ENCODE results near the gene UBAC1. TPM values are rescaled to one million over a fixed set of nuclear protein-coding genes. Genes with fewer than 3 reads are reported as not detected.

Gene UBAC1
- total and polyA plus RNA-seq, 9 of the 15 experiments (the other 6 are each of a cell fraction or from before 2014, with no cell fraction given), result 94.0 to 399 (median 228) TPM

DNA sequence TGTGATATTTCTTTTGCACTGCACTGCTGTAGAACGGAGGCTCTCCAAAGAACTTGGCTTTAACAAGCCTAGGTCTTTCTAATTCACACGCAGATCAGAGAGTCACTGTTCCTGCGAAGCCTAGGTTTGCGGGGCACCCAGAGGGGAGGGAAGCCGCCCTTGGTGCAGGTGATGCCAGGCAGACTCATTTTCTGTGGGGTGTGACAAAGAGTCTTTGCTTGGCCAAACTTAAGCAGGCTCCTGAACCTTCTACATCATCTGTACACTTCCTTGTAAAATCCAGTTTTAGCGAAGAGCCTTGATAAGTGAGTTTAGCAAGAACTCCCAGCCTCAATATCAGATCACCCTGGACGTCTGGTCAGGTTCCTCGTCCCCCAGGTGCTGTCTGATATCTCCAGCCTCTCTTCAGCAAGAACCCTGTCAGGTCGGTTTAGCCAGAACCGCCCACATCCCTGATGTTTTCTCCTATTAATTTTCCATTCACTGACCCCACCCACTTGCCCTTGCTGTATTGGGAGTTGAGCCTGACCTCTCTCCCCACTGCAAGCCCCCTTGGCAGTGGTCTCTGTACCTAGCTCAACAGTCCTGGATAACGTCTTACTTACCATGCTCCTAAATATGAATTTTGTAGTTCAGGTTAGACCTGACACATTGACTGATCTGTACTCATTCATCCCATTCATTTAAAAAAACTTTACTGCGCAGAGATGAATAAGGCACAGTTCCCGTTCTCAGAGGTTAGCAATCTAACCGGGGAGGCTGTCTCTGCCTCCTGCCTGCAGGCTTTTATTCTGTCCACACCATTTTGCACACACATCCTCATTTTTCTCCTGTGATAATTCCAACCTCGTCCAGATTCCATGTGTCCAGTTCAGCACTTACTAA lies 880 bp upstream of the UBAC1 start (continued):
- TF ChIP-seq, protein P1, sequence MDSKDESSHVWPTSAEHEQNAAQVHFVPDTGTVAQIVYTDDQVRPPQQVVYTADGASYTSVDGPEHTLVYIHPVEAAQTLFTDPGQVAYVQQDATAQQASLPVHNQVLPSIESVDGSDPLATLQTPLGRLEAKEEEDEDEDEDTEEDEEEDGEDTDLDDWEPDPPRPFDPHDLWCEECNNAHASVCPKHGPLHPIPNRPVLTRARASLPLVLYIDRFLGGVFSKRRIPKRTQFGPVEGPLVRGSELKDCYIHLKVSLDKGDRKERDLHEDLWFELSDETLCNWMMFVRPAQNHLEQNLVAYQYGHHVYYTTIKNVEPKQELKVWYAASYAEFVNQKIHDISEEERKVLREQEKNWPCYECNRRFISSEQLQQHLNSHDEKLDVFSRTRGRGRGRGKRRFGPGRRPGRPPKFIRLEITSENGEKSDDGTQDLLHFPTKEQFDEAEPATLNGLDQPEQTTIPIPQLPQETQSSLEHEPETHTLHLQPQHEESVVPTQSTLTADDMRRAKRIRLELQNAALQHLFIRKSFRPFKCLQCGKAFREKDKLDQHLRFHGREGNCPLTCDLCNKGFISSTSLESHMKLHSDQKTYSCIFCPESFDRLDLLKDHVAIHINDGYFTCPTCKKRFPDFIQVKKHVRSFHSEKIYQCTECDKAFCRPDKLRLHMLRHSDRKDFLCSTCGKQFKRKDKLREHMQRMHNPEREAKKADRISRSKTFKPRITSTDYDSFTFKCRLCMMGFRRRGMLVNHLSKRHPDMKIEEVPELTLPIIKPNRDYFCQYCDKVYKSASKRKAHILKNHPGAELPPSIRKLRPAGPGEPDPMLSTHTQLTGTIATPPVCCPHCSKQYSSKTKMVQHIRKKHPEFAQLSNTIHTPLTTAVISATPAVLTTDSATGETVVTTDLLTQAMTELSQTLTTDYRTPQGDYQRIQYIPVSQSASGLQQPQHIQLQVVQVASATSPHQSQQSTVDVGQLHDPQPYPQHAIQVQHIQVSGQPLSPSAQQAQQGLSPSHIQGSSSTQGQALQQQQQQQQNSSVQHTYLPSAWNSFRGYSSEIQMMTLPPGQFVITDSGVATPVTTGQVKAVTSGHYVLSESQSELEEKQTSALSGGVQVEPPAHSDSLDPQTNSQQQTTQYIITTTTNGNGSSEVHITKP (IDR thresholded peaks at IDR 0.05; ENCODE audit: partially characterized antibody), result peak; percentile 63
- TF ChIP-seq MIER1 (IDR thresholded peaks at IDR 0.05; ENCODE audit: low read depth) (0 out of 2 replicates have a peak, but pooled peaks have one; percentile 37), ZBTB7A (IDR thresholded peaks at IDR 0.05; ENCODE audit: borderline replicate concordance, control insufficient read depth, low read depth, low read length) (0 out of 2 replicates have a peak, but pooled peaks have one; percentile 26), JUND (IDR thresholded peaks at IDR 0.05; ENCODE audit: borderline replicate concordance, low read depth, low read length) (peak; percentile 5; the same call in 1 of the 2 replicates), JUND (tag; IDR thresholded peaks at IDR 0.05; ENCODE audit: borderline replicate concordance, low read depth, low read length) (no peak), E2F6 (IDR thresholded peaks at IDR 0.05; ENCODE audit: borderline replicate concordance in 1 of 2, extremely low read depth in 1 of 2, insufficient read depth in 1 of 2, insufficient read length in 1 of 2, low read depth in 1 of 2, low read length in 1 of 2, poor library complexity in 1 of 2, severe bottlenecking in 1 of 2) (no peak), SRF (CRISPR knock-in tag; IDR thresholded peaks at IDR 0.05) (no peak)
- TF ChIP-seq, protein P2, sequence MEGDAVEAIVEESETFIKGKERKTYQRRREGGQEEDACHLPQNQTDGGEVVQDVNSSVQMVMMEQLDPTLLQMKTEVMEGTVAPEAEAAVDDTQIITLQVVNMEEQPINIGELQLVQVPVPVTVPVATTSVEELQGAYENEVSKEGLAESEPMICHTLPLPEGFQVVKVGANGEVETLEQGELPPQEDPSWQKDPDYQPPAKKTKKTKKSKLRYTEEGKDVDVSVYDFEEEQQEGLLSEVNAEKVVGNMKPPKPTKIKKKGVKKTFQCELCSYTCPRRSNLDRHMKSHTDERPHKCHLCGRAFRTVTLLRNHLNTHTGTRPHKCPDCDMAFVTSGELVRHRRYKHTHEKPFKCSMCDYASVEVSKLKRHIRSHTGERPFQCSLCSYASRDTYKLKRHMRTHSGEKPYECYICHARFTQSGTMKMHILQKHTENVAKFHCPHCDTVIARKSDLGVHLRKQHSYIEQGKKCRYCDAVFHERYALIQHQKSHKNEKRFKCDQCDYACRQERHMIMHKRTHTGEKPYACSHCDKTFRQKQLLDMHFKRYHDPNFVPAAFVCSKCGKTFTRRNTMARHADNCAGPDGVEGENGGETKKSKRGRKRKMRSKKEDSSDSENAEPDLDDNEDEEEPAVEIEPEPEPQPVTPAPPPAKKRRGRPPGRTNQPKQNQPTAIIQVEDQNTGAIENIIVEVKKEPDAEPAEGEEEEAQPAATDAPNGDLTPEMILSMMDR (IDR thresholded peaks at IDR 0.05 in 2 of 3, conservative IDR thresholded peaks at IDR 0.05 in 1 of 3; ENCODE audit: insufficient read depth in 2 of 3, low read depth in 1 of 3, low read length in 3 of 3), result no peak
- TF ChIP-seq, protein P3, sequence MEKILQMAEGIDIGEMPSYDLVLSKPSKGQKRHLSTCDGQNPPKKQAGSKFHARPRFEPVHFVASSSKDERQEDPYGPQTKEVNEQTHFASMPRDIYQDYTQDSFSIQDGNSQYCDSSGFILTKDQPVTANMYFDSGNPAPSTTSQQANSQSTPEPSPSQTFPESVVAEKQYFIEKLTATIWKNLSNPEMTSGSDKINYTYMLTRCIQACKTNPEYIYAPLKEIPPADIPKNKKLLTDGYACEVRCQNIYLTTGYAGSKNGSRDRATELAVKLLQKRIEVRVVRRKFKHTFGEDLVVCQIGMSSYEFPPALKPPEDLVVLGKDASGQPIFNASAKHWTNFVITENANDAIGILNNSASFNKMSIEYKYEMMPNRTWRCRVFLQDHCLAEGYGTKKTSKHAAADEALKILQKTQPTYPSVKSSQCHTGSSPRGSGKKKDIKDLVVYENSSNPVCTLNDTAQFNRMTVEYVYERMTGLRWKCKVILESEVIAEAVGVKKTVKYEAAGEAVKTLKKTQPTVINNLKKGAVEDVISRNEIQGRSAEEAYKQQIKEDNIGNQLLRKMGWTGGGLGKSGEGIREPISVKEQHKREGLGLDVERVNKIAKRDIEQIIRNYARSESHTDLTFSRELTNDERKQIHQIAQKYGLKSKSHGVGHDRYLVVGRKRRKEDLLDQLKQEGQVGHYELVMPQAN (IDR thresholded peaks at IDR 0.05; ENCODE audit: borderline replicate concordance), result no peak
